ENCODE data around the gene TLN1.

Gene TLN1

DNA sequence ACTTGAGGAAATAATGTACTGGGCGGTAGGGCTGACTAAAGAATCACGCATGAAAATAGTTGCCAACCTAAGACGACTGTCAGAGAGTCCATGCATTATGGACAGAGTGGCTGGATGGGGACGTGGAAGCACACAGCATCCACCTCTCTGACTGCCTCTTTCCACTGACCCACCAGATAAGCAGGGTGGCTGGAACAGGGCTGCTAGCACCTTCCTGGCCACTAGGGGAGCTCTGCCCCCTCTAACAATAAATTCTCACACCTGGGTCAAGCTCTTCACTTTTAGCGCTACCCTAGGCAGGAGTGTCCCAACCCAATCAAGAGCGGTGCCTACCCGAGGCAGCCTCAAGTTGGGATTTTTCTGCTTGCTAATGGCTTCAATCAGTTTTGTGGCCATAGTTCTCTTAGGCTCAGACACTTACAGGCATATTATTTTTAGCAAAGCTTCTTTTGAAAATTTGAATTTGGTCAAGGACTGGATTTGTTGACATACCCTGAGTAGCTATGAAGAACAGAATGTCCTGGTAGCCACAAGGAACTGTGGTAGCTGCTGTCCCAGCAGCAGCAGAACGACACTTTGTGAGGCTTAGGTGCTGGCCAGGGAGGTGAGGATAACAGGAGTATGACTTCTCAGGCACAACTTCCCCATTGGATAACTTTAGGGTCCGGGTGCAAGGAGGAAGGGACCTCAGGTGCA is 35.3 kb downstream of the TLN1 start:
- peak; percentile 72 for DNase-seq (ENCODE audit: low read depth)
- TF ChIP-seq, protein P1, sequence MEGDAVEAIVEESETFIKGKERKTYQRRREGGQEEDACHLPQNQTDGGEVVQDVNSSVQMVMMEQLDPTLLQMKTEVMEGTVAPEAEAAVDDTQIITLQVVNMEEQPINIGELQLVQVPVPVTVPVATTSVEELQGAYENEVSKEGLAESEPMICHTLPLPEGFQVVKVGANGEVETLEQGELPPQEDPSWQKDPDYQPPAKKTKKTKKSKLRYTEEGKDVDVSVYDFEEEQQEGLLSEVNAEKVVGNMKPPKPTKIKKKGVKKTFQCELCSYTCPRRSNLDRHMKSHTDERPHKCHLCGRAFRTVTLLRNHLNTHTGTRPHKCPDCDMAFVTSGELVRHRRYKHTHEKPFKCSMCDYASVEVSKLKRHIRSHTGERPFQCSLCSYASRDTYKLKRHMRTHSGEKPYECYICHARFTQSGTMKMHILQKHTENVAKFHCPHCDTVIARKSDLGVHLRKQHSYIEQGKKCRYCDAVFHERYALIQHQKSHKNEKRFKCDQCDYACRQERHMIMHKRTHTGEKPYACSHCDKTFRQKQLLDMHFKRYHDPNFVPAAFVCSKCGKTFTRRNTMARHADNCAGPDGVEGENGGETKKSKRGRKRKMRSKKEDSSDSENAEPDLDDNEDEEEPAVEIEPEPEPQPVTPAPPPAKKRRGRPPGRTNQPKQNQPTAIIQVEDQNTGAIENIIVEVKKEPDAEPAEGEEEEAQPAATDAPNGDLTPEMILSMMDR (conservative IDR thresholded peaks at IDR 0.05; ENCODE audit: low read depth, low read length): peak; percentile 93
- H3K4me3 ChIP-seq (ENCODE audit: low read depth, low read length): no peak overlapping the region

DNA sequence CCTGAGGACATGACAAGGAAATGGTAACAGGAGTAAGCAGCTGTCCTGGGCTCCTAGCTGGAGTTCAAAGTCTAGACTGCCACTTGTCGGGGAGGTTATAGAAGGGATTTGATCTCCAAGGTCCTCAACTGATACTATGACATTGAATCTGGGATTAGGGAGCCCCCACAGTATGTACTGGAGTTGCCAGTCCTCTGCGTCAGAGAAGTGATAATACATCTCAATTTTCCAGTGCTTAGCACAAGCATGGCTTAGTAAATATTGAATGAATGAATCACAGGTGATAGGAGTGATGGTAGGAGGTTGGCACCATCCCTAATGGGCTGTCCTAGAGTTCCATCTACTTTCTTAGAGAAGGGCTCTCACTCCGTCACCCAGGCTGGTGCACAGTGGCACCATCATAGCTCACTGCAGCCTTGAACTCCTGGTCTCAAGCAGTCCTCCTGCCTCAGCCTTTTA is 36.0 kb downstream of the TLN1 start:
- TF ChIP-seq, protein P1 (conservative IDR thresholded peaks at IDR 0.05; ENCODE audit: low read depth, low read length): no peak
- no peak for DNase-seq (ENCODE audit: low read depth)
- no peak overlapping the region for H3K4me3 ChIP-seq (ENCODE audit: low read depth, low read length)

DNA sequence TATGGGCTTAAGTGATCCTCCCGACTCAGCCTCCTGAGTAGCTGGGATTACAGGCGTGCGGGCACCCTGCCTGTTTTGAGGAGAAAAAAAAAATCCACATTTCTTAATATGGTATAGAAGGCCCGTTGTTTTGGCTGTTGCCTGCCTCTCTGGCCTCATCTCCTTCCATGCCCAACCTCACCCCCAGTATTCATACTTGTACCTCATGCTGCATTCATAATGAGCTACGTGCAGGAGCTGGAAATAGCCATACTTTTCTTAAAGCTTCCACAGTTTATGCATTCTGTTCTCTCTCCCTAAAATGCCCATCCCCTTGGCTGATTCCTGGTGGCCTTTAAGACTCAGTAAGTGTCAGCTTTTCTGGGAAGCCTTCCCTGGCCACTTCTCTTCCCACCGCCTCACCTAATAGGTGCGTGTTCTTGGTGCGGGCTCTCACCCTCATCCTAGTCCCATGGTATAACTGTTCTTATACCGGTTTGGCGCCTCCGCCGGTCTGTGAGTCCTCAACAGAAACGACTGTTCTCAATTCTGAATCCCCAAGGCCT is 40.2 kb downstream of the TLN1 start:
- no peak overlapping the region for H3K4me3 ChIP-seq (ENCODE audit: low read depth, low read length)
- no peak for DNase-seq (ENCODE audit: low read depth)
- TF ChIP-seq, protein P1 (conservative IDR thresholded peaks at IDR 0.05; ENCODE audit: low read depth, low read length): peak; percentile 17

DNA sequence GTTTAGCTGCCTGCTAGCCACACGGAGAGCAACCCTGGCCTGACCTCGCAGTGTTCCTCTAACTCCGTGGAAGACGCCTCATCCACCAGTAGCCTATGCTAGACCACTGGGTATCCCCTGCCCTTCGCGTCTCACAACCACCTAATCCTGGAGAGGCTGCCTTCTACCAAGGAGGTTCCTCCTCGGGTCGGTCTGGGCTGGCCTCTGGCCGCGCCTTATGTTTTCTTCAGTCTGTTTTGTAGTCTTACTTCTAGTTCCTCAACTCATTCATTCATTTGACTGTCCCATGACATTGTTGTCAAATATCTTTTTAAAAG is 40.7 kb downstream of the TLN1 start:
- DNase-seq (ENCODE audit: low read depth): no peak
- peak overlapping the region; percentile 78 for H3K4me3 ChIP-seq (ENCODE audit: low read depth, low read length)
- TF ChIP-seq, protein P1 (conservative IDR thresholded peaks at IDR 0.05; ENCODE audit: low read depth, low read length): no peak

DNA sequence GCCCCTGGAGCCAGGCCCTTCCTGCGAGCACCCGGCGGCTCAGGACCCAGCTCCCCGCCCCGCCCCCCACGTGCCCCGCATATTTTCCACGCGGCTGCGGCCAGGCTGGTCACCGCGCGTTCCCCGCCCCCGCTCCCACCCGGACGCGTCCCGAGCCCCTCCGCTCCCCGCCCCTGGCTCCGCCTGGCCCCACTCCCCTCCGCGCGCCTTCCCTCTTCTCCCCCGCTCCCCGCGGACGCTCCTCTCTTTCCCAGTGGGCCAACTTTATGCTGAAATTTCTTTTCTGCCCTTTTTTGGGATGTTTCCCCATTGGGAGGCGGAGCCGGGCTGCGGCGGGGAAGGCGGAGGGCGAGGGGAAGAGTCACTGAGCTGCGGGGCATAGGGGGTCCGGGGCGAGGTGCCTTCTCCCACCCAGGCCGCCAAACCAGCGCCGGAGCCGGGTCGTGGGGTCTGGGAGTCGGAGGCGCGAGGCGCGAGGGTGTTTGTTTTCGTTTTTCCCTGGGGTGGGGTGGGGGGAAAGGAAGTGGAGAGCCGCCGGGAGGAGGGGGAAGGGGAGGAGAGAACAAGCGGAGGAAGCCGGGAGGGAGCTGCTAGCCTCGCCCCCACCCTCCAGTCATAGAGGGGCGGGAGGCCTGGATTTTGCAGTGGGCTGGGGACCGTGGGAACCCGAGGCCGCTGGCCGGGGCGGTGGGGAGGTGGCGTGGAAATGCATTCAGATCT is 41.2 kb downstream of the TLN1 start:
- TF ChIP-seq, protein P1 (conservative IDR thresholded peaks at IDR 0.05; ENCODE audit: low read depth, low read length): no peak
- peak; percentile 70 for DNase-seq (ENCODE audit: low read depth)
- peak overlapping the region; percentile 78 for H3K4me3 ChIP-seq (ENCODE audit: low read depth, low read length)

DNA sequence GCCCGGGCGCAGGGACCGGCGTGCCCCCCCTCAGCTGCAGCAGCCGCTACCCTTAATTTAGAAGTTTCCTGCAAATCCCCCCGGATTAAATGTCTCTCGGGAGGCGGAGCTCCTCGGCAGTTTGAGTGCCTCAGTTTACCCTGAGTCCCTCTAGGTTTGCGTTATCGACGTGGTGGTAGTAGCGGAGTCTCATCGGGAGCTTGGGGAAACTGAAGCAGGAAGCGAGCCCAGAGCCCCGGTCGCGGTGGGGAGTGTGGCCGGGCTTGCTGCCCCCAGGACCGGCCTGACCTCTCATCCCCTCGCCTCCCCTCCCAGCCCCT is 41.7 kb downstream of the TLN1 start:
- peak; percentile 58 for DNase-seq (ENCODE audit: low read depth)
- TF ChIP-seq, protein P1 (conservative IDR thresholded peaks at IDR 0.05; ENCODE audit: low read depth, low read length): no peak
- H3K4me3 ChIP-seq (ENCODE audit: low read depth, low read length): peak overlapping the region; percentile 78
